GM23338 (cell line): ENCODE measurements around the gene TCERG1L. TPM values are rescaled to one million over a fixed set of nuclear protein-coding genes. Genes with fewer than 3 reads are reported as not detected.

Source experiments
- ATAC-seq: fragments of 200-7000 bp; cut with Tn5 transposase; 3 replicates; pipeline ENCODE4 v1.9.1; 2020
- DNase-seq: peaks from one replicate; pipeline ENCODE4 v3.0.0-alpha.2; 2015; ENCODE audit warnings: low spot score
- H2AFZ ChIP-seq: fragments of 200-600 bp; sonication (generic); 2 replicates; pipeline ENCODE4 v1.8.0; 2016; ENCODE audit warnings: antibody characterized with exemption, mild to moderate bottlenecking, moderate library complexity
- H3F3A ChIP-seq: fragments of 200-600 bp; sonication (generic); replicated peaks from 2 replicates; pipeline ENCODE4 v1.8.0; 2017; ENCODE audit warnings: antibody characterized with exemption, mixed run types, low read depth
- H3K27ac ChIP-seq: fragments of 200-600 bp; sonication (generic); 2 replicates; pipeline ENCODE4 v1.6.1; 2016; ENCODE audit warnings: low read depth
- H3K27me3 ChIP-seq: fragments of 200-600 bp; sonication (generic); 2 replicates; pipeline ENCODE4 v1.8.0; 2016; ENCODE audit warnings: mild to moderate bottlenecking, mixed run types, moderate library complexity; ENCODE audit not compliant: insufficient read depth
- H3K36me3 ChIP-seq: fragments of 200-600 bp; sonication (generic); 2 replicates; pipeline ENCODE4 v1.8.0; 2016; ENCODE audit warnings: mild to moderate bottlenecking; ENCODE audit not compliant: insufficient read depth
- H3K4me1 ChIP-seq: fragments of 200-600 bp; sonication (generic); 2 replicates; pipeline ENCODE4 v1.8.0; 2016; ENCODE audit warnings: mild to moderate bottlenecking, moderate library complexity; ENCODE audit not compliant: insufficient read depth
- H3K4me2 ChIP-seq: fragments of 200-600 bp; sonication (generic); 2 replicates; pipeline ENCODE4 v1.7.1; 2017; ENCODE audit warnings: mixed run types
- H3K4me3 ChIP-seq: fragments of 200-600 bp; sonication (generic); 2 replicates; pipeline ENCODE4 v1.6.1; 2016; ENCODE audit warnings: mixed run types
- H3K79me2 ChIP-seq: fragments of 200-600 bp; sonication (generic); replicated peaks from 2 replicates; pipeline ENCODE4 v1.8.0; 2017; ENCODE audit warnings: mild to moderate bottlenecking; ENCODE audit not compliant: insufficient read depth
- H3K9me2 ChIP-seq: fragments of 200-600 bp; sonication (generic); 2 replicates; pipeline ENCODE4 v1.8.0; 2017; ENCODE audit not compliant: insufficient read depth
- H4K20me1 ChIP-seq: fragments of 200-600 bp; sonication (generic); replicated peaks from 2 replicates; pipeline ENCODE4 v1.8.0; 2017; ENCODE audit warnings: mild to moderate bottlenecking; ENCODE audit not compliant: insufficient read depth
- H3K27ac Mint-ChIP-seq: 2 replicates; pipeline ENCODE4 v1.8.0; 2020; ENCODE audit warnings: inconsistent platforms, mild to moderate bottlenecking, moderate library complexity, mixed read lengths
- H3K27me3 Mint-ChIP-seq: 3 replicates; pipeline ENCODE4 v1.8.0; 2022; ENCODE audit warnings: low read depth, mild to moderate bottlenecking, moderate library complexity, mixed read lengths, inconsistent platforms; ENCODE audit not compliant: insufficient read depth, poor library complexity
- H3K36me3 Mint-ChIP-seq: 3 replicates; pipeline ENCODE4 v1.8.0; 2021; ENCODE audit warnings: low read depth, mild to moderate bottlenecking, inconsistent platforms, moderate library complexity, mixed read lengths
- H3K4me1 Mint-ChIP-seq: 3 replicates; pipeline ENCODE4 v1.8.0; 2020; ENCODE audit warnings: mild to moderate bottlenecking, inconsistent platforms, mixed read lengths
- H3K4me3 Mint-ChIP-seq: 3 replicates; pipeline ENCODE4 v1.8.0; 2021; ENCODE audit warnings: moderate library complexity, mild to moderate bottlenecking, inconsistent platforms, mixed read lengths
- H3K9me3 Mint-ChIP-seq: 3 replicates; pipeline ENCODE4 v1.8.0; 2020; ENCODE audit warnings: moderate library complexity, mild to moderate bottlenecking, inconsistent platforms, mixed read lengths
- CREB1 ChIP-seq: fragments of 250-450 bp; sonication (Bioruptor Pico); IDR thresholded peaks from 2 replicates; pipeline ENCODE4 v1.5.0; 2020; ENCODE audit warnings: low read depth, mild to moderate bottlenecking, moderate library complexity
- EZH2 ChIP-seq: fragments of 200-600 bp; sonication (generic); IDR thresholded peaks from one replicate; pipeline ENCODE4 v1.8.0; 2017; ENCODE audit warnings: antibody characterized with exemption, mild to moderate bottlenecking, low read depth; ENCODE audit not compliant: unreplicated experiment
- EZH2phosphoT487 ChIP-seq: fragments of 200-600 bp; sonication (generic); IDR thresholded peaks from one replicate; pipeline ENCODE4 v1.8.1; 2018; ENCODE audit warnings: antibody characterized with exemption; ENCODE audit not compliant: unreplicated experiment
- JUNB ChIP-seq: IDR thresholded peaks from one replicate; pipeline ENCODE4 v1.6.1; 2016; ENCODE audit warnings: antibody characterized with exemption; ENCODE audit not compliant: unreplicated experiment
- NANOG ChIP-seq: IDR thresholded peaks from 2 replicates; pipeline ENCODE4 v1.6.1; 2016; ENCODE audit warnings: antibody characterized with exemption, borderline replicate concordance
- POLR2AphosphoS5 ChIP-seq: IDR thresholded peaks from 2 replicates; pipeline ENCODE4 v1.6.1; 2016; ENCODE audit warnings: antibody characterized with exemption, low read depth
- STAT1 ChIP-seq: IDR thresholded peaks from one replicate; pipeline ENCODE4 v1.6.1; 2016; ENCODE audit warnings: antibody characterized with exemption; ENCODE audit not compliant: unreplicated experiment
- ZNF114 ChIP-seq: fragments of 250-450 bp; sonication (Bioruptor Pico); IDR thresholded peaks from 2 replicates; pipeline ENCODE4 v1.5.0; 2020; ENCODE audit warnings: mild to moderate bottlenecking, moderate library complexity
- ZNF331 ChIP-seq: fragments of 250-450 bp; sonication (Bioruptor Pico); IDR thresholded peaks from 2 replicates; pipeline ENCODE4 v1.5.0; 2020; ENCODE audit warnings: low read depth, mild to moderate bottlenecking, moderate library complexity
- polyA plus RNA-seq: library from polyadenylated mRNA; unstranded; fragments of >200 nt; fragmentation: Nextera tagmentation; extraction: Ambion mirVana; gene quantifications from 2 replicates; pipeline ENCODE4 v1.2.1, GENCODE V29; 2016
- total RNA-seq: library from RNA; depleted of rRNA; stranded (reverse); fragments of >200 nt; shearing (Covaris generic); gene quantifications from 2 replicates; pipeline ENCODE4 v1.2.3, GENCODE V29; 2014
- TF ChIP-seq, protein P1 (sequence below): fragments of 250-450 bp; sonication (Bioruptor Pico); IDR thresholded peaks from 2 replicates; pipeline ENCODE4 v1.5.0; 2020; ENCODE audit warnings: mild to moderate bottlenecking, moderate library complexity
- TF ChIP-seq, protein P2 (sequence below): IDR thresholded peaks from 2 replicates; pipeline ENCODE4 v1.6.1; 2016; ENCODE audit warnings: antibody characterized with exemption
- TF ChIP-seq, protein P3 (sequence below), 2 experiments: fragments of 200-600 bp in 1 of 2; sonication (generic) in 1 of 2; conservative IDR thresholded peaks; 2 replicates each; pipeline versions ENCODE4 v1.5.1 to v1.6.1; 2016 to 2017; ENCODE audit warnings: antibody characterized with exemption in 2 of 2, low read depth in 2 of 2, mild to moderate bottlenecking in 2 of 2, moderate library complexity in 1 of 2
- TF ChIP-seq, protein P4 (sequence below): IDR thresholded peaks from one replicate; pipeline ENCODE4 v1.6.1; 2018; ENCODE audit warnings: antibody characterized with exemption; ENCODE audit not compliant: unreplicated experiment

Gene TCERG1L
- total and polyA plus RNA-seq, 2 experiments from 2014 or later, result 3.9 to 5.5 TPM

DNA sequence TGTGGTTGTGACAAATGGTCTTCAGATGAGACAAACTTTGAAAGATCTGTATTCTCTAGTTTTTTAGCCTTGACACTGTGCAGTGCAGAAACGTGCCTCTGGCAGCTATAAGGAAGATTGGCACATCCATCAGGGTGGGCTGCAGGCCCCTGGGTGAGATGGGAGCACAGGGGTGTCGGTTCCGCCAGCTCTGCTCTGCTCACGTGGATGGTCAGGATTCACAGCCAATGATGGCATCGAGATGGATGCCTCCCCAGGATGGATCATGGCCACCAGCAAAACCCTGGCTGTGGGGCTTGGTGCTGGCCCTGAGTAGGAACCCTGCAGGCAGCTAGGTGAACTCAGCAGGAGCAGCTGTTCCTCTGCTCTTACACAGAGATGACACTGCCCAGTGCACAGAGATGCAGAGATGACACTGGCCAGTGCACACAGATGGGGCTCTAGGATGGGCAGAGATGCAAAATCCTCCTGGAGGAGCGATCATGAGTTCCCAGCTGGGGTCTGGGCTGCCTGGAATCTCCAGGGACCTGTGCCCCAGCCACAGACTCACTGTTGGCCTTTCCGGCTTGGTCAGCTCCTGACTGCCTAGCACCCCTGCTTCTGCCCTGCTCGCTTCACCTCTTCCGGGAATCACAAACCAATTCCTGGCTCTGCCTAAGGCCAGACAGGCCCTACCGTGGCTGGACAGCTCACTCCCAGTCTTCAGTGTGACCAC, 185.9 kb downstream of the TCERG1L start:
- Mint-ChIP-seq H3K27me3 (peaks cover 5% of the 10 kb centered on the region), H3K36me3 (peaks cover 34% of the 10 kb centered on the region), H3K27ac (no peak overlapping the region), H3K4me3 (no peak overlapping the region), H3K4me1 (peaks cover 18% of the 10 kb centered on the region; the same call in 2 of the 3 replicates), H3K9me3 (peaks cover 94% of the 10 kb centered on the region)
- ATAC-seq (no peak), DNase-seq (no peak)
- Histone ChIP-seq H3K36me3 (no peaks in the 10 kb centered on the region), H3K4me1 (no peaks in the 10 kb centered on the region), H3K4me2 (no peak overlapping the region), H3K27me3 (no peaks in the 10 kb centered on the region), H2AFZ (no peak overlapping the region), H3K9me2 (no peaks in the 10 kb centered on the region), H3K27ac (no peak overlapping the region), H3K4me3 (no peak overlapping the region), H3F3A (no peaks in the 10 kb centered on the region), H4K20me1 (no peaks in the 10 kb centered on the region), H3K79me2 (no peaks in the 10 kb centered on the region)
- TF ChIP-seq JUNB (no peak), NANOG (no peak), ZNF114 (CRISPR knock-in tag) (no peak), POLR2AphosphoS5 (no peak), EZH2 (no peak), STAT1 (no peak), EZH2phosphoT487 (no peak), CREB1 (CRISPR knock-in tag) (no peak), ZNF331 (no peak)
- TF ChIP-seq, protein P1, sequence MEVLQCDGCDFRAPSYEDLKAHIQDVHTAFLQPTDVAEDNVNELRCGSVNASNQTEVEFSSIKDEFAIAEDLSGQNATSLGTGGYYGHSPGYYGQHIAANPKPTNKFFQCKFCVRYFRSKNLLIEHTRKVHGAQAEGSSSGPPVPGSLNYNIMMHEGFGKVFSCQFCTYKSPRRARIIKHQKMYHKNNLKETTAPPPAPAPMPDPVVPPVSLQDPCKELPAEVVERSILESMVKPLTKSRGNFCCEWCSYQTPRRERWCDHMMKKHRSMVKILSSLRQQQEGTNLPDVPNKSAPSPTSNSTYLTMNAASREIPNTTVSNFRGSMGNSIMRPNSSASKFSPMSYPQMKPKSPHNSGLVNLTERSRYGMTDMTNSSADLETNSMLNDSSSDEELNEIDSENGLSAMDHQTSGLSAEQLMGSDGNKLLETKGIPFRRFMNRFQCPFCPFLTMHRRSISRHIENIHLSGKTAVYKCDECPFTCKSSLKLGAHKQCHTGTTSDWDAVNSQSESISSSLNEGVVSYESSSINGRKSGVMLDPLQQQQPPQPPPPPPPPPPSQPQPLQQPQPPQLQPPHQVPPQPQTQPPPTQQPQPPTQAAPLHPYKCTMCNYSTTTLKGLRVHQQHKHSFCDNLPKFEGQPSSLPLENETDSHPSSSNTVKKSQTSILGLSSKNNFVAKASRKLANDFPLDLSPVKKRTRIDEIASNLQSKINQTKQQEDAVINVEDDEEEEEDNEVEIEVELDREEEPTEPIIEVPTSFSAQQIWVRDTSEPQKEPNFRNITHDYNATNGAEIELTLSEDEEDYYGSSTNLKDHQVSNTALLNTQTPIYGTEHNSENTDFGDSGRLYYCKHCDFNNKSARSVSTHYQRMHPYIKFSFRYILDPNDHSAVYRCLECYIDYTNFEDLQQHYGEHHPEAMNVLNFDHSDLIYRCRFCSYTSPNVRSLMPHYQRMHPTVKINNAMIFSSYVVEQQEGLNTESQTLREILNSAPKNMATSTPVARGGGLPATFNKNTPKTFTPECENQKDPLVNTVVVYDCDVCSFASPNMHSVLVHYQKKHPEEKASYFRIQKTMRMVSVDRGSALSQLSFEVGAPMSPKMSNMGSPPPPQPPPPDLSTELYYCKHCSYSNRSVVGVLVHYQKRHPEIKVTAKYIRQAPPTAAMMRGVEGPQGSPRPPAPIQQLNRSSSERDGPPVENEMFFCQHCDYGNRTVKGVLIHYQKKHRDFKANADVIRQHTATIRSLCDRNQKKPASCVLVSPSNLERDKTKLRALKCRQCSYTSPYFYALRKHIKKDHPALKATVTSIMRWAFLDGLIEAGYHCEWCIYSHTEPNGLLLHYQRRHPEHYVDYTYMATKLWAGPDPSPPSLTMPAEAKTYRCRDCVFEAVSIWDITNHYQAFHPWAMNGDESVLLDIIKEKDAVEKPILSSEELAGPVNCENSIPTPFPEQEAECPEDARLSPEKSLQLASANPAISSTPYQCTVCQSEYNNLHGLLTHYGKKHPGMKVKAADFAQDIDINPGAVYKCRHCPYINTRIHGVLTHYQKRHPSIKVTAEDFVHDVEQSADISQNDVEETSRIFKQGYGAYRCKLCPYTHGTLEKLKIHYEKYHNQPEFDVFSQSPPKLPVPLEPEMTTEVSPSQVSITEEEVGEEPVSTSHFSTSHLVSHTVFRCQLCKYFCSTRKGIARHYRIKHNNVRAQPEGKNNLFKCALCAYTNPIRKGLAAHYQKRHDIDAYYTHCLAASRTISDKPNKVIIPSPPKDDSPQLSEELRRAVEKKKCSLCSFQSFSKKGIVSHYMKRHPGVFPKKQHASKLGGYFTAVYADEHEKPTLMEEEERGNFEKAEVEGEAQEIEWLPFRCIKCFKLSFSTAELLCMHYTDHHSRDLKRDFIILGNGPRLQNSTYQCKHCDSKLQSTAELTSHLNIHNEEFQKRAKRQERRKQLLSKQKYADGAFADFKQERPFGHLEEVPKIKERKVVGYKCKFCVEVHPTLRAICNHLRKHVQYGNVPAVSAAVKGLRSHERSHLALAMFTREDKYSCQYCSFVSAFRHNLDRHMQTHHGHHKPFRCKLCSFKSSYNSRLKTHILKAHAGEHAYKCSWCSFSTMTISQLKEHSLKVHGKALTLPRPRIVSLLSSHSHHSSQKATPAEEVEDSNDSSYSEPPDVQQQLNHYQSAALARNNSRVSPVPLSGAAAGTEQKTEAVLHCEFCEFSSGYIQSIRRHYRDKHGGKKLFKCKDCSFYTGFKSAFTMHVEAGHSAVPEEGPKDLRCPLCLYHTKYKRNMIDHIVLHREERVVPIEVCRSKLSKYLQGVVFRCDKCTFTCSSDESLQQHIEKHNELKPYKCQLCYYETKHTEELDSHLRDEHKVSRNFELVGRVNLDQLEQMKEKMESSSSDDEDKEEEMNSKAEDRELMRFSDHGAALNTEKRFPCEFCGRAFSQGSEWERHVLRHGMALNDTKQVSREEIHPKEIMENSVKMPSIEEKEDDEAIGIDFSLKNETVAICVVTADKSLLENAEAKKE (CRISPR knock-in tag), result no peak
- TF ChIP-seq, protein P2, sequence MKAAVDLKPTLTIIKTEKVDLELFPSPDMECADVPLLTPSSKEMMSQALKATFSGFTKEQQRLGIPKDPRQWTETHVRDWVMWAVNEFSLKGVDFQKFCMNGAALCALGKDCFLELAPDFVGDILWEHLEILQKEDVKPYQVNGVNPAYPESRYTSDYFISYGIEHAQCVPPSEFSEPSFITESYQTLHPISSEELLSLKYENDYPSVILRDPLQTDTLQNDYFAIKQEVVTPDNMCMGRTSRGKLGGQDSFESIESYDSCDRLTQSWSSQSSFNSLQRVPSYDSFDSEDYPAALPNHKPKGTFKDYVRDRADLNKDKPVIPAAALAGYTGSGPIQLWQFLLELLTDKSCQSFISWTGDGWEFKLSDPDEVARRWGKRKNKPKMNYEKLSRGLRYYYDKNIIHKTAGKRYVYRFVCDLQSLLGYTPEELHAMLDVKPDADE, result no peak
- TF ChIP-seq, protein P3, sequence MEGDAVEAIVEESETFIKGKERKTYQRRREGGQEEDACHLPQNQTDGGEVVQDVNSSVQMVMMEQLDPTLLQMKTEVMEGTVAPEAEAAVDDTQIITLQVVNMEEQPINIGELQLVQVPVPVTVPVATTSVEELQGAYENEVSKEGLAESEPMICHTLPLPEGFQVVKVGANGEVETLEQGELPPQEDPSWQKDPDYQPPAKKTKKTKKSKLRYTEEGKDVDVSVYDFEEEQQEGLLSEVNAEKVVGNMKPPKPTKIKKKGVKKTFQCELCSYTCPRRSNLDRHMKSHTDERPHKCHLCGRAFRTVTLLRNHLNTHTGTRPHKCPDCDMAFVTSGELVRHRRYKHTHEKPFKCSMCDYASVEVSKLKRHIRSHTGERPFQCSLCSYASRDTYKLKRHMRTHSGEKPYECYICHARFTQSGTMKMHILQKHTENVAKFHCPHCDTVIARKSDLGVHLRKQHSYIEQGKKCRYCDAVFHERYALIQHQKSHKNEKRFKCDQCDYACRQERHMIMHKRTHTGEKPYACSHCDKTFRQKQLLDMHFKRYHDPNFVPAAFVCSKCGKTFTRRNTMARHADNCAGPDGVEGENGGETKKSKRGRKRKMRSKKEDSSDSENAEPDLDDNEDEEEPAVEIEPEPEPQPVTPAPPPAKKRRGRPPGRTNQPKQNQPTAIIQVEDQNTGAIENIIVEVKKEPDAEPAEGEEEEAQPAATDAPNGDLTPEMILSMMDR (conservative IDR thresholded peaks at IDR 0.05; ENCODE audit: low read depth in 2 of 2), result no peak
- TF ChIP-seq, protein P4, sequence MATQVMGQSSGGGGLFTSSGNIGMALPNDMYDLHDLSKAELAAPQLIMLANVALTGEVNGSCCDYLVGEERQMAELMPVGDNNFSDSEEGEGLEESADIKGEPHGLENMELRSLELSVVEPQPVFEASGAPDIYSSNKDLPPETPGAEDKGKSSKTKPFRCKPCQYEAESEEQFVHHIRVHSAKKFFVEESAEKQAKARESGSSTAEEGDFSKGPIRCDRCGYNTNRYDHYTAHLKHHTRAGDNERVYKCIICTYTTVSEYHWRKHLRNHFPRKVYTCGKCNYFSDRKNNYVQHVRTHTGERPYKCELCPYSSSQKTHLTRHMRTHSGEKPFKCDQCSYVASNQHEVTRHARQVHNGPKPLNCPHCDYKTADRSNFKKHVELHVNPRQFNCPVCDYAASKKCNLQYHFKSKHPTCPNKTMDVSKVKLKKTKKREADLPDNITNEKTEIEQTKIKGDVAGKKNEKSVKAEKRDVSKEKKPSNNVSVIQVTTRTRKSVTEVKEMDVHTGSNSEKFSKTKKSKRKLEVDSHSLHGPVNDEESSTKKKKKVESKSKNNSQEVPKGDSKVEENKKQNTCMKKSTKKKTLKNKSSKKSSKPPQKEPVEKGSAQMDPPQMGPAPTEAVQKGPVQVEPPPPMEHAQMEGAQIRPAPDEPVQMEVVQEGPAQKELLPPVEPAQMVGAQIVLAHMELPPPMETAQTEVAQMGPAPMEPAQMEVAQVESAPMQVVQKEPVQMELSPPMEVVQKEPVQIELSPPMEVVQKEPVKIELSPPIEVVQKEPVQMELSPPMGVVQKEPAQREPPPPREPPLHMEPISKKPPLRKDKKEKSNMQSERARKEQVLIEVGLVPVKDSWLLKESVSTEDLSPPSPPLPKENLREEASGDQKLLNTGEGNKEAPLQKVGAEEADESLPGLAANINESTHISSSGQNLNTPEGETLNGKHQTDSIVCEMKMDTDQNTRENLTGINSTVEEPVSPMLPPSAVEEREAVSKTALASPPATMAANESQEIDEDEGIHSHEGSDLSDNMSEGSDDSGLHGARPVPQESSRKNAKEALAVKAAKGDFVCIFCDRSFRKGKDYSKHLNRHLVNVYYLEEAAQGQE, result no peak
